ENCODE measurements around the gene C1orf21.

C1orf21 gene

GRCh38 chr1:184590163-184590750 is 203.4 kb downstream of the C1orf21 start:
- Histone ChIP-seq H3K4me1 (ENCODE audit: control insufficient read depth in 1 of 2, insufficient read depth in 2 of 2, low read length in 2 of 2) (peaks cover 6 to 13% of the 10 kb centered on the region in 2 donors), H3K27ac (ENCODE audit: low read length) (peak overlapping the region; percentile 7), H3K9me3 (ENCODE audit: control insufficient read depth in 1 of 2, low read length in 2 of 2) (no peaks in the 10 kb centered on the region), H3K4me3 (ENCODE audit: low read depth in 1 of 2, low read length in 2 of 2) (no peak overlapping the region), H3K36me3 (ENCODE audit: control insufficient read depth in 1 of 2, insufficient read depth in 2 of 2, low read length in 2 of 2) (no peaks in the 10 kb centered on the region), H3K27me3 (ENCODE audit: low read depth, low read length) (no peaks in the 10 kb centered on the region)

DNA sequence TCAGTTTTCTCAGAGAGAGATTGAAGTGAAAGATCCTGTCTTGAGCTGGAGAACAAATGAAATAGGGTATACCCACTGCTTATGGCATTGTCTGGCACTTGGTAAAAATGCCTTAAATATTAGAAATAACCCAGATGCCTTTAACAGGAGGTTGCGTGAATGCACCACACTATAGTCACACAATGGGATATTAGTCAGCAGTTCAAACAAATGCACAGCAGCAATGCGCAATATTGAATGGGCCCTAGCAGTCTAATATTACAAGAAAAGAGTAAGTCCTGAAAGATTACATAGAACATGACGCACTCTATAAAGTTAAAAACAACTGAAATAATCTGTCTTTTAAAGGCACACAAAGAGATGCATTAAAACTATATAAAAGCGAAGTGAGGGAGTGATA is 206.8 kb downstream of the C1orf21 start:
- no peak overlapping the region for H3K27ac ChIP-seq (ENCODE audit: low read length)
- peaks cover 5 to 13% of the 10 kb centered on the region in 2 donors for H3K4me1 ChIP-seq (ENCODE audit: control insufficient read depth in 1 of 2, insufficient read depth in 2 of 2, low read length in 2 of 2)
- no peaks in the 10 kb centered on the region for H3K9me3 ChIP-seq (ENCODE audit: control insufficient read depth in 1 of 2, low read length in 2 of 2)

DNA sequence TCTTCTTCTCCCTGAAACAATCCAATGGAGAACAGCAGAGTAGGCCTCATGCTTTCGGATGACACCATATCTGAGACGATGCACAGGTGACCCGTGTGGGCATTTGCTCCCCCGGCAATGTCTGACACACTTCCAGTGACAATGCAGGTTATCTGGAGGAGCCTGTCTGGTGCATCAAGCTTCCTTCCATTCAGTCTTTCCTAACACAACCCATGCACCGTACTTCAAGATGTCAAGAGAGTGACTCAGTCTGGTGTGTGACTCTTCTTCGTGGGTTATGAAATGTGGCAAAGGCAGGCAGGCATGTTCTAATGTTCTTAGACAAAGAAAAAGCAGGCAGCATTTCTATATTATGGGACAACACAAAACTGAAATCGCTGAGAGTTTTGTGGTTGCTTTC is 208.8 kb downstream of the C1orf21 start:
- Histone ChIP-seq H3K27me3 (ENCODE audit: low read depth, low read length) (no peaks in the 10 kb centered on the region), H3K4me3 (ENCODE audit: low read depth in 1 of 2, low read length in 2 of 2) (no peak overlapping the region), H3K36me3 (ENCODE audit: control insufficient read depth in 1 of 2, insufficient read depth in 2 of 2, low read length in 2 of 2) (no peaks in the 10 kb centered on the region), H3K27ac (ENCODE audit: low read length) (no peak overlapping the region), H3K4me1 (ENCODE audit: control insufficient read depth in 1 of 2, insufficient read depth in 2 of 2, low read length in 2 of 2) (no peaks in the 10 kb centered on the region), H3K9me3 (ENCODE audit: control insufficient read depth in 1 of 2, low read length in 2 of 2) (no peaks in the 10 kb centered on the region)

More for the DNA sequence above, 206.8 kb downstream of the C1orf21 start:
- Histone ChIP-seq H3K36me3 (ENCODE audit: control insufficient read depth in 1 of 2, insufficient read depth in 2 of 2, low read length in 2 of 2) (no peaks in the 10 kb centered on the region), H3K4me3 (ENCODE audit: low read depth in 1 of 2, low read length in 2 of 2) (no peak overlapping the region), H3K27me3 (ENCODE audit: low read depth, low read length) (no peaks in the 10 kb centered on the region)

DNA sequence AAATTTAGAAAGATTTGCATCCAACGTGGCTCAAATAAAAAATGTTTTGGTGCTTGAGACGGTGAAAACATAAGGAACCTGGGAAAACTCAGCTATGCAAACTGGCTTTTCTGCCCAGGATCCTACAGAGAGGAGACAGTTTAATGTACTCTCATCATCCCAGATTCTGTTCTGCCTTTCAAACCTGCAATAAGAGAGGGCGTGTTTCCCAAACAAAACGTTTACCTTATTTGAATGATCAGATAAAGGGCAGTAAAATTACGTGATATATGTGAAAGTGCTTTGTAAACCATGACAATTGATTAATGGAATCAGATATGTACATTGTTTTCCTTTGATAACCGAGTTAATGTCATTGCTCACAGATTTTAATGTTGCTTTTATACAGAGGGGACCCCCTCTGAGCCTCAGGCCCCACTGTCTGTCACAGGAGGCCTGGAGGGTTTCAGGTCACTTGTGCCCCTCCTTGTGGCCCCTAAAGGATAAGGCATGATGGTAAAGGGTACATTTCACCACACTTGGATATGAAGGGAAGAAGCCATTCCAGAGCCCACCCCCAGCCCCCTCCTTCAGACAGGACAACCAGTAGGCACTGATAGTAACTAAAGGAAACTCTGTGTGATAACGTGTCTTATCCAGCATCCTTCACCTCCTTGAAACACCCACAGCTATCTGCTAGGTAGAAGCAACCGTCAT is 210.3 kb downstream of the C1orf21 start:
- H3K4me1 ChIP-seq (ENCODE audit: control insufficient read depth in 1 of 2, insufficient read depth in 2 of 2, low read length in 2 of 2), result no peaks in the 10 kb centered on the region
- H3K4me3 ChIP-seq (ENCODE audit: low read depth in 1 of 2, low read length in 2 of 2), result no peak overlapping the region
- H3K27ac ChIP-seq (ENCODE audit: low read length), result no peak overlapping the region
- no peaks in the 10 kb centered on the region for H3K27me3 ChIP-seq (ENCODE audit: low read depth, low read length)
- H3K9me3 ChIP-seq (ENCODE audit: control insufficient read depth in 1 of 2, low read length in 2 of 2), result no peaks in the 10 kb centered on the region
- no peaks in the 10 kb centered on the region for H3K36me3 ChIP-seq (ENCODE audit: control insufficient read depth in 1 of 2, insufficient read depth in 2 of 2, low read length in 2 of 2)

DNA sequence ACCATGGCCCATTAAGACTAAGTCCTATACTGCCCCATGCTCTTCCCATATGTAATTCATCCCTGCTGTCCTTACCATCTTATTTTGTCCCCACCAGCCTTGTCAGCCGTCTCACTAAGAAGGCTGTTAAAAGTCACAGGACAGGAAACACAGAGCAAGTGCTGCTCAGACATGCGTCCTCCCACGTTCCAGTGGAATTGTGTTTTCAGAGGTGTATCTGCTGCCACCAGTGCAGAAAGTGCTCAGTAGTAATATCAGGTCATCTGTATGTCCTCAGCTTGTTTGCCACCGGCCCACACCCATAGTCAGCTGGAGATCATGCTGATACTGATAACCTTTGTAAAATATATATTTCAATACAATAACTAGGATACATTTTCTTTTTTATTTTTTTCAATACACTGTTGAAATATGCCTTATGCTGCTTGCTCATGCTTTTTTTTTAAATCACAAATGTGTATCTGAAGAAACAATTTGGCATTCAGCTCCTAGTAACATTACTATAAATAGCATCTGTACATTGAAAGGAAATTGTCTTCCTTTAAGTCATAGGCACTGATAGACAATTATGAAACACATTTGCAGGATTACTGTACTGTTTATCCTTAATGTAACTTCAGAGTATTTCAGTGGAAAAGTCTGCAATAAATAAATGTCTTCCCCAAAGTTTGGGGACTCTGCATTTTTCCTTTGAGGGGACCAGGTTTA is 211.0 kb downstream of the C1orf21 start:
- H3K4me1 ChIP-seq (ENCODE audit: control insufficient read depth in 1 of 2, insufficient read depth in 2 of 2, low read length in 2 of 2), result no peaks in the 10 kb centered on the region
- no peak overlapping the region for H3K27ac ChIP-seq (ENCODE audit: low read length)
- H3K9me3 ChIP-seq (ENCODE audit: control insufficient read depth in 1 of 2, low read length in 2 of 2), result no peaks in the 10 kb centered on the region
- H3K27me3 ChIP-seq (ENCODE audit: low read depth, low read length), result no peaks in the 10 kb centered on the region
- no peaks in the 10 kb centered on the region for H3K36me3 ChIP-seq (ENCODE audit: control insufficient read depth in 1 of 2, insufficient read depth in 2 of 2, low read length in 2 of 2)
- H3K4me3 ChIP-seq (ENCODE audit: low read depth in 1 of 2, low read length in 2 of 2), result no peak overlapping the region

DNA sequence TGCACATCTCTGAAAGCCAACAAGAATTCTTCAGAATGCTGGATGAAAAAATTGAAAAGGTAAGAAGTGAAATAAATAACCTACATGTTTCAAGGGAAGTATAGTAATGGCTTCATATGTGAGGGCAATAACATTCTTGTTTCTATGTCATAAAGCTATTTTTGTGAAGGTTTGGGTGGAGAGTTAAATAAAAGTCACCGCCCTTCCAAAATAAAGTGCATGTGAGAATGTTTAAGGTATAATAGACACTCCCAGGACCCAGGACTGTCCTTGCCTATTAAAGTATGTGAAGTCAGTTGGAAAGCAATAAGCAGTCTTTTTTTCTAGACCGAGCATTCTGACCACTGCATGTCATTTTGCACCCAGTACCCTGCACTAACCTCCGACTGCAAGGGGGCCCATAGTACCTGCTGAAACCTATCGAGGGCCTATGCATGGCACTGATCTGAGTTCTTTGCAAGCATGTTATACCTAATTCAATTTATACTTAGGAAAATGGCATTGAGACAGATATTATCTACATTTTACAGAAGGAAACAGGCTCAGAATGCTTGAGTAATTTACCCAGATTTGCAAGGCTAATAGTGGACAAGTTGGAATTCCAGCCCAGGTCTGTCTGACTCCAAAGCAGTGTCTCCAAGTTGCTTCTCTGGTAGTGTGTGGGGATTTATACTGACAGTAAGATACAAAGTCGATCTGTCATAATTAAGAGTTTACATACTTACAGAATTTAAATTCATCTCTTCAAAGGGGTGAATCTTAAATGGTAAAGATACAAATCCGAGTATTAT is 211.8 kb downstream of the C1orf21 start:
- Histone ChIP-seq H3K9me3 (ENCODE audit: control insufficient read depth in 1 of 2, low read length in 2 of 2) (no peaks in the 10 kb centered on the region), H3K4me1 (ENCODE audit: control insufficient read depth in 1 of 2, insufficient read depth in 2 of 2, low read length in 2 of 2) (no peaks in the 10 kb centered on the region), H3K27ac (ENCODE audit: low read length) (no peak overlapping the region), H3K27me3 (ENCODE audit: low read depth, low read length) (no peaks in the 10 kb centered on the region), H3K36me3 (ENCODE audit: control insufficient read depth in 1 of 2, insufficient read depth in 2 of 2, low read length in 2 of 2) (no peaks in the 10 kb centered on the region), H3K4me3 (ENCODE audit: low read depth in 1 of 2, low read length in 2 of 2) (no peak overlapping the region)

DNA sequence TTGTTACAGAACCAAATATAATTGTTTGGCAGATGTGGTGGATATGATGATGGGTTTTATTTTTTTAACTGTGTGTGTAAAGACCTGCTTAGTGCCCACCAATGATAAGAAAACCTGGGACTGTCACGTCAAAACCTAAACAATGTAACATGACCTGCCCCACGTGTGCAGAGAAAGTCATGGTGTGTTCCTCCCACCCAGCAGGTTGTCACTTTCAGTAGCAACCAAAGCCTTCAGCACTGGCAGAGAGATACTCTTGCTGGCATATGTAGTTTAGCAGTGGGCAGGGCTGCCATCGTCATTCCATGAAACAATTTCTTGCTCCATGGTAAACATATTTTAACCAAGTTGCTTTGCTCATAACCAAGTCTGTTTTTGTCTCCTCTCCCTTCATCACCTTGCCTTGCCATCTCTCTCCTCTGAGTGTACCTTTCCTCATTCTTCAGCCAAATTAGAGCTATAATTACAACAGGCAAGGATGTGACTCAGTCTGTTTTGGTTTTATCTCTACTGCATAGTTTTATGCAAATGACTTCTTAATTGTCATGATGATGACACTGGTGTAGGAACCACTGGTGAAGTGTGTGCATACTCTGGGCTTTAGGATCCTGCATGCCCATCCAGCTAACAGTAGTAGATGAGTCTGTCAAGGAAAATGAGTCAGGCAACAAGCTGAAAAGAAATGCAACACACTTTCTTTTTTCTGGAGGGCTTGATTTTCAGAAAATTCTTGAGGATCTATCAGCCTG is 217.5 kb downstream of the C1orf21 start:
- Histone ChIP-seq H3K27me3 (ENCODE audit: low read depth, low read length) (no peaks in the 10 kb centered on the region), H3K36me3 (ENCODE audit: control insufficient read depth in 1 of 2, insufficient read depth in 2 of 2, low read length in 2 of 2) (no peaks in the 10 kb centered on the region), H3K4me1 (ENCODE audit: control insufficient read depth in 1 of 2, insufficient read depth in 2 of 2, low read length in 2 of 2) (no peaks in the 10 kb centered on the region), H3K9me3 (ENCODE audit: control insufficient read depth in 1 of 2, low read length in 2 of 2) (no peaks in the 10 kb centered on the region), H3K4me3 (ENCODE audit: low read depth in 1 of 2, low read length in 2 of 2) (no peak overlapping the region), H3K27ac (ENCODE audit: low read length) (no peak overlapping the region)

- H3K4me1 ChIP-seq (ENCODE audit: control insufficient read depth in 1 of 2, insufficient read depth in 2 of 2, low read length in 2 of 2), result no peaks in the 10 kb centered on the region
- no peaks in the 10 kb centered on the region for H3K27me3 ChIP-seq (ENCODE audit: low read depth, low read length)
- H3K36me3 ChIP-seq (ENCODE audit: control insufficient read depth in 1 of 2, insufficient read depth in 2 of 2, low read length in 2 of 2), result no peaks in the 10 kb centered on the region
- no peaks in the 10 kb centered on the region for H3K9me3 ChIP-seq (ENCODE audit: control insufficient read depth in 1 of 2, low read length in 2 of 2)
- no peak overlapping the region for H3K4me3 ChIP-seq (ENCODE audit: low read depth in 1 of 2, low read length in 2 of 2)
- peak overlapping the region; percentile 9 for H3K27ac ChIP-seq (ENCODE audit: low read length)
Observed at GRCh38 chr1:184605941-184606340, 219.1 kb downstream of the C1orf21 start.

DNA sequence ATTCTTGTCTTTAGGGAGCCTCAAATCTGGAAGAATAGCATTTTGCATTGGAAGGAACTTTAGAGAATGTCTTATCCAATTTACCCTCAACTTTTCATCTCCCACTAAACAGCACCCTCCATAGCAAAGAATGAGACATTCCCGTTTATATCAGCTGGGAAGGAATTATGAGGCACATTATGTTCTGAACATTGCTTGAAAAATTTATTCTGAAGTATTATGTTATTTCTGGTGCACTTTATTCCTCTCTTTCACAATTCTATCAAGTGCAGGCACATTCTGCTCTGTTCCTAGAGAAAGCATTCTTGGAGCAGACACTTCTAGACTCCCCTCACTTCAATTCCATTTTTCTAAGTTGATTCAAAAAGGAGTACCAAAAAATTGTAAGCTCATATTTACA is 220.0 kb downstream of the C1orf21 start:
- no peak overlapping the region for H3K27ac ChIP-seq (ENCODE audit: low read length)
- H3K27me3 ChIP-seq (ENCODE audit: low read depth, low read length), result no peaks in the 10 kb centered on the region

DNA sequence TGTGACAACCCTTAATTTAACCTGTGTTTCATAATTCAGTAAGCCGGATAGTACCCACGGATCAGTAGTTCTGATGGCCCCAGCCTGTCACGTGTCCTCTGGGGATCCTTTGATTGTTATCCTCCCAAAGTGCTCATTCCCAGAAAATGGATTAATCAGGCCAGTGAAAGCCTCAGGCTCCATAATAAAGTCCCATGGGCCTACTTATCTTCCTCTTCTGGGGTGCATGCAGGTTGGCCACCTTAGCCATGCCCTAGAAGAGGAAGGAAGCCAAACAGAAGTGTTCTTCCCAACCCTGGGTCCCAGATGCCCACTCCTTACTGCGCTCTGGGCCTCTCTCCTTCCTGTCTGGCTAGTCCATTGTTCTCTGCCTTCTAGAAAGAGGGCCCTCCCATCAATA is 221.8 kb downstream of the C1orf21 start:
- Histone ChIP-seq H3K4me3 (ENCODE audit: low read depth in 1 of 2, low read length in 2 of 2) (no peak overlapping the region), H3K27ac (ENCODE audit: low read length) (no peak overlapping the region), H3K4me1 (ENCODE audit: control insufficient read depth in 1 of 2, insufficient read depth in 2 of 2, low read length in 2 of 2) (peaks cover 0 to 13% of the 10 kb centered on the region in 2 donors), H3K27me3 (ENCODE audit: low read depth, low read length) (no peaks in the 10 kb centered on the region), H3K36me3 (ENCODE audit: control insufficient read depth in 1 of 2, insufficient read depth in 2 of 2, low read length in 2 of 2) (no peaks in the 10 kb centered on the region), H3K9me3 (ENCODE audit: control insufficient read depth in 1 of 2, low read length in 2 of 2) (no peaks in the 10 kb centered on the region)

More for the DNA sequence above, 220.0 kb downstream of the C1orf21 start:
- Histone ChIP-seq H3K4me1 (ENCODE audit: control insufficient read depth in 1 of 2, insufficient read depth in 2 of 2, low read length in 2 of 2) (peaks cover 0 to 7% of the 10 kb centered on the region in 2 donors), H3K9me3 (ENCODE audit: control insufficient read depth in 1 of 2, low read length in 2 of 2) (no peaks in the 10 kb centered on the region), H3K36me3 (ENCODE audit: control insufficient read depth in 1 of 2, insufficient read depth in 2 of 2, low read length in 2 of 2) (no peaks in the 10 kb centered on the region), H3K4me3 (ENCODE audit: low read depth in 1 of 2, low read length in 2 of 2) (no peak overlapping the region)
